PFSK-1 (cell line): ENCODE data around the gene WNT7B.

ENCODE experiments used
- FOXP2 ChIP-seq: optimal IDR thresholded peaks from 2 replicates; pipeline ENCODE3; 2011; ENCODE audit warnings: borderline replicate concordance, control low read depth, inconsistent platforms; ENCODE audit not compliant: insufficient read depth; ENCODE audit errors: extremely low read length, extremely low read depth
- POLR2AphosphoS5 ChIP-seq: IDR thresholded peaks from 2 replicates; pipeline ENCODE4 v1.6.1; 2012; ENCODE audit warnings: low read depth, mild to moderate bottlenecking, control low read depth, low read length, moderate library complexity
- REST ChIP-seq, 2 experiments: IDR thresholded peaks; 2 replicates each; pipeline versions ENCODE4 v1.6.1 to v1.8.0; 2011 to 2012; ENCODE audit warnings: low read depth in 2 of 2, low read length in 2 of 2, control low read depth in 1 of 2, inconsistent platforms in 1 of 2, mild to moderate bottlenecking in 1 of 2, moderate library complexity in 1 of 2; ENCODE audit not compliant: insufficient read depth in 1 of 2
- SIN3A ChIP-seq: IDR thresholded peaks from 2 replicates; pipeline ENCODE4 v1.6.1; 2012; ENCODE audit warnings: mild to moderate bottlenecking, low read length, moderate library complexity, borderline replicate concordance; ENCODE audit not compliant: insufficient read depth
- TAF1 ChIP-seq: IDR thresholded peaks from 2 replicates; pipeline ENCODE4 v1.6.1; 2012; ENCODE audit warnings: low read length, control low read depth, borderline replicate concordance; ENCODE audit not compliant: insufficient read depth

GRCh38 chr22:46001426-46002106 lies 24.6 kb upstream of the WNT7B start:
- TF ChIP-seq POLR2AphosphoS5 = no peak
- no peak for TF ChIP-seq TAF1
- TF ChIP-seq REST (IDR thresholded peaks at IDR 0.05; ENCODE audit: insufficient read depth in 1 of 2, low read depth in 2 of 2, low read length in 2 of 2) = no peak
- no peak for TF ChIP-seq SIN3A
- TF ChIP-seq FOXP2 = no peak
